Esophagus squamous epithelium (tissue), 5 donors: ENCODE results near the gene THAP2. TPM values are rescaled to one million over a fixed set of nuclear protein-coding genes. Genes with fewer than 3 reads are reported as not detected.

ENCODE experiments used
- DNase-seq: peaks from one replicate; lab custom pipeline; 2025; lab: John Stamatoyannopoulos, UW
- H3K27ac ChIP-seq, 4 donors: fragments of 200-600 bp; sonication (generic); one replicate each; pipeline ENCODE4 v1.5.1; 2016 to 2019; ENCODE audit warnings: mild to moderate bottlenecking in 1 of 4
- H3K27me3 ChIP-seq, 4 donors: fragments of 200-600 bp; sonication (generic); 1 replicate in 3 of 4; 2 replicates in 1 of 4; pipeline versions ENCODE4 v1.5.1 to v1.6.0; 2017 to 2021; ENCODE audit warnings: antibody characterized with exemption in 1 of 4
- H3K36me3 ChIP-seq, 3 donors: fragments of 200-600 bp; sonication (generic); one replicate each; pipeline ENCODE4 v1.5.1; 2016 to 2019
- H3K4me1 ChIP-seq, 3 donors: fragments of 200-600 bp; sonication (generic); one replicate each; pipeline ENCODE4 v1.5.1; 2017 to 2019
- H3K4me3 ChIP-seq, 4 donors: fragments of 200-600 bp; sonication (generic); 1 replicate in 3 of 4; 2 replicates in 1 of 4; pipeline ENCODE4 v1.5.1; 2016 to 2019; ENCODE audit warnings: mild to moderate bottlenecking in 2 of 4, moderate library complexity in 1 of 4
- H3K9me3 ChIP-seq, 3 donors: fragments of 200-600 bp; sonication (generic); one replicate each; pipeline ENCODE4 v1.5.1; 2016 to 2019
- CTCF ChIP-seq, 6 experiments: fragments of 450-650 bp in 4 of 6; fragments of 200-600 bp in 2 of 6; sonication (generic) in 2 of 6; IDR thresholded peaks; one replicate each; pipeline ENCODE4 v1.5.1; 2016 to 2019; ENCODE audit warnings: antibody characterized with exemption in 6 of 6, mild to moderate bottlenecking in 4 of 6, moderate library complexity in 4 of 6
- POLR2A ChIP-seq, 4 donors: fragments of 450-650 bp; IDR thresholded peaks; one replicate each; pipeline ENCODE4 v1.6.1; 2017; ENCODE audit warnings: antibody characterized with exemption in 4 of 4, mild to moderate bottlenecking in 4 of 4, moderate library complexity in 3 of 4
- WGBS, 2 donors: methylation state at CpG; one replicate each; pipeline ENCODE4 v1.1.5; 2018; 5-methylcytosine and 5-hydroxymethylcytosine counted together
- intact Hi-C: fragments of 100-400 bp; cut with DNase I; formaldehyde crosslinking; loops from one replicate; pipeline ENCODE4 v1.15.0; 2022
- total RNA-seq, 4 donors: library from RNA; depleted of rRNA; stranded (reverse); fragments of >200 nt; gene quantifications; one replicate each; pipeline ENCODE4 v1.1.0, GENCODE V29; 2016
- donor health status: DM: yes; HTN: yes; CAD: no.

THAP2 gene
- total RNA-seq, 4 donors from 2014 or later: 4.8 to 11.3 (median 6.0) TPM

- intact Hi-C loops: no loop called here
- peaks cover 6 to 69% (median 6%) of the 10 kb centered on the region in 3 donors for H3K4me1 ChIP-seq
- no peak for DNase-seq
These were observed 14.7 kb upstream of the THAP2 start for GRCh38 chr12:71649401-71649800.

GRCh38 chr12:71652656-71653055 is 11.4 kb upstream of the THAP2 start:
- no peak for DNase-seq
- intact Hi-C loops: no loop called here
- Histone ChIP-seq H3K27ac (no peak overlapping the region), H3K4me1 (peaks cover 6 to 80% (median 6%) of the 10 kb centered on the region in 3 donors), H3K27me3 (no peaks in the 10 kb centered on the region), H3K4me3 (no peak overlapping the region), H3K9me3 (no peaks in the 10 kb centered on the region), H3K36me3 (peaks cover 0 to 65% (median 8%) of the 10 kb centered on the region in 3 donors)
- WGBS, 2 donors: 71 to 89% methylated on average over 1 of the region's 1 CpG
- TF ChIP-seq POLR2A (IDR thresholded peaks at IDR 0.05): no peak
- no peak for TF ChIP-seq CTCF (IDR thresholded peaks at IDR 0.05)

More at GRCh38 chr12:71649401-71649800, 14.7 kb upstream of the THAP2 start:
- TF ChIP-seq POLR2A (IDR thresholded peaks at IDR 0.05) (no peak), CTCF (IDR thresholded peaks at IDR 0.05) (no peak)
- 72 to 79% methylated on average over 2 of the region's 2 CpGs for WGBS, 2 donors
- H3K4me3 ChIP-seq: no peak overlapping the region
- H3K27me3 ChIP-seq: no peaks in the 10 kb centered on the region
- H3K27ac ChIP-seq: peak overlapping the region in 1 of 4 donors; percentile 18
- H3K36me3 ChIP-seq: peaks cover 0 to 82% (median 18%) of the 10 kb centered on the region in 3 donors
- no peaks in the 10 kb centered on the region for H3K9me3 ChIP-seq

GRCh38 chr12:71653137-71653536 is 11.0 kb upstream of the THAP2 start:
- peaks cover 1 to 76% (median 3%) of the 10 kb centered on the region in 3 donors for H3K4me1 ChIP-seq
- H3K27me3 ChIP-seq: no peaks in the 10 kb centered on the region
- DNase-seq: no peak
- WGBS, 2 donors: 94 to 95% methylated on average over 2 of the region's 2 CpGs
- peaks cover 0 to 67% (median 8%) of the 10 kb centered on the region in 3 donors for H3K36me3 ChIP-seq
- no peak overlapping the region for H3K4me3 ChIP-seq
- H3K9me3 ChIP-seq: no peaks in the 10 kb centered on the region
- TF ChIP-seq CTCF (IDR thresholded peaks at IDR 0.05) (no peak), POLR2A (IDR thresholded peaks at IDR 0.05) (no peak)
- no peak overlapping the region for H3K27ac ChIP-seq
- intact Hi-C loops: no loop called here

GRCh38 chr12:71654200-71654599 is 9.9 kb upstream of the THAP2 start:
- WGBS, 2 donors: 64 to 92% methylated on average over 3 of the region's 3 CpGs
- H3K27me3 ChIP-seq: no peaks in the 10 kb centered on the region
- H3K9me3 ChIP-seq: no peaks in the 10 kb centered on the region
- no peak for TF ChIP-seq POLR2A (IDR thresholded peaks at IDR 0.05)
- TF ChIP-seq CTCF (IDR thresholded peaks at IDR 0.05): no peak
- no peak overlapping the region for H3K27ac ChIP-seq
- H3K4me1 ChIP-seq: peaks cover 0 to 66% (median 0%) of the 10 kb centered on the region in 3 donors
- no peak overlapping the region for H3K4me3 ChIP-seq
- DNase-seq: no peak
- intact Hi-C loops: no loop called here
- peaks cover 0 to 78% (median 8%) of the 10 kb centered on the region in 3 donors for H3K36me3 ChIP-seq

GRCh38 chr12:71655495-71655894 is 8.6 kb upstream of the THAP2 start:
- Histone ChIP-seq H3K9me3 (no peaks in the 10 kb centered on the region), H3K27me3 (no peaks in the 10 kb centered on the region), H3K4me1 (peaks cover 0 to 64% (median 2%) of the 10 kb centered on the region in 3 donors), H3K36me3 (peaks cover 0 to 81% (median 8%) of the 10 kb centered on the region in 3 donors), H3K4me3 (no peak overlapping the region), H3K27ac (no peak overlapping the region)
- 34 to 37% methylated on average over 1 of the region's 1 CpG for WGBS, 2 donors
- no peak for DNase-seq
- intact Hi-C loops: no loop called here
- TF ChIP-seq POLR2A (IDR thresholded peaks at IDR 0.05) (no peak), CTCF (IDR thresholded peaks at IDR 0.05) (no peak)
